Measurements from ENCODE around the gene MAST4. TPM values are rescaled to one million over a fixed set of nuclear protein-coding genes. Genes with fewer than 3 reads are reported as not detected.

MAST4 gene
- total and polyA plus RNA-seq, 2 of the 4 experiments (the other 2 are of a cell fraction) = 4.8 to 6.8 TPM

GRCh38 chr5:67163863-67164595 is 567.8 kb downstream of the MAST4 start (continued):
- no peak for TF ChIP-seq CHD1 (IDR thresholded peaks at IDR 0.05; ENCODE audit: low read depth, low read length)

- Histone ChIP-seq H3K9me1 (ENCODE audit: insufficient read depth, low read length) (no peaks in the 10 kb centered on the region), H3K4me3 (ENCODE audit: insufficient read depth, low read depth, low read length) (no peak overlapping the region), H3K36me3 (ENCODE audit: control insufficient read depth, insufficient read depth, low read length) (peaks cover 21% of the 10 kb centered on the region), H2BK5ac (ENCODE audit: low read depth, low read length, poor library complexity, severe bottlenecking) (no peak overlapping the region), H3K23ac (ENCODE audit: low read depth, low read length) (no peak overlapping the region), H3K14ac (replicated peaks; ENCODE audit: low read depth, low read length) (no peak overlapping the region), H2AFZ (replicated peaks; ENCODE audit: low read length, poor library complexity) (no peak overlapping the region), H3K27me3 (ENCODE audit: control insufficient read depth, insufficient read depth, low read length) (no peaks in the 10 kb centered on the region), H2BK120ac (ENCODE audit: low read depth, low read length) (no peak overlapping the region), H3K4ac (ENCODE audit: low read depth, low read length) (no peak overlapping the region), H3K18ac (ENCODE audit: low read depth, low read length) (no peak overlapping the region), H4K8ac (ENCODE audit: low read depth in 2 of 2, low read length in 2 of 2) (no peak overlapping the region), H3K56ac (ENCODE audit: extremely low read depth, insufficient read depth, low read length) (no peak overlapping the region), H3K4me2 (ENCODE audit: low read depth, low read length) (no peak overlapping the region), H3K9me3 (ENCODE audit: control insufficient read depth, insufficient read depth, low read length) (no peaks in the 10 kb centered on the region), H2BK20ac (ENCODE audit: low read depth, low read length) (no peak overlapping the region), H4K20me1 (ENCODE audit: insufficient read depth, low read length) (no peaks in the 10 kb centered on the region), H3K27ac (ENCODE audit: insufficient read depth, low read length) (no peak overlapping the region), H3K79me1 (ENCODE audit: low read depth in 1 of 2, low read length in 2 of 2) (no peaks in the 10 kb centered on the region), H2AK9ac (replicated peaks; ENCODE audit: low read depth, low read length, poor library complexity) (no peak overlapping the region), H2BK15ac (ENCODE audit: low read depth, low read length) (no peak overlapping the region), H4K5ac (ENCODE audit: low read depth, low read length) (no peak overlapping the region), H3K9ac (ENCODE audit: low read depth, low read length) (no peak overlapping the region), H4K91ac (ENCODE audit: insufficient read depth, low read depth, low read length) (no peak overlapping the region), H3K4me1 (ENCODE audit: control insufficient read depth, insufficient read depth, low read length) (peaks cover 2% of the 10 kb centered on the region; the same call in 1 of the 2 replicates), H2AK5ac (ENCODE audit: low read depth, low read length) (no peak overlapping the region)
- DNase-seq (no peak), ATAC-seq (ENCODE audit: low read depth) (no peak)
- whole genome bisulfite sequencing, 2 experiments (ENCODE audit: extremely low coverage in 2 of 2, insufficient read length in 1 of 2) = 94% methylated on average over 3 of the region's 17 CpGs; no CpG with 5 or more reads in 1 of the 2 experiments
- intact Hi-C loops (cut with micrococcal nuclease) = loop anchor here (10.0 kb wide), 1 partner anchor 1880 kb away; no protein-coding TSS in a partner anchor
- POLR2A ChIA-PET (ENCODE audit: unreplicated experiment) = interaction anchor here (0.5 kb wide), 1 partner anchor 17 kb away, joined by 4 read pairs; no protein-coding TSS in a partner anchor
- dilution Hi-C loops (cut with HindIII; ENCODE audit: low sequenced_read_pairs, unreplicated experiment) = no loop called here
- BruUV-seq (replicated peaks) = no TSS peak
- in situ Hi-C loops (cut with MboI; ENCODE audit: low sequenced_read_pairs) = loop anchor here (5.0 kb wide), 1 partner anchor 47 kb away; no protein-coding TSS in a partner anchor
- CTCF ChIA-PET = interaction anchor here (1.7 kb wide), 1 partner anchor 44 kb away, joined by 4 read pairs; no protein-coding TSS in a partner anchor
- TF ChIP-seq BHLHE40 (IDR thresholded peaks at IDR 0.05; ENCODE audit: low read depth, low read length) (no peak), USF2 (IDR thresholded peaks at IDR 0.05; ENCODE audit: low read depth, low read length) (no peak), MAFK (IDR thresholded peaks at IDR 0.05; ENCODE audit: low read depth, low read length) (no peak), CHD1 (IDR thresholded peaks at IDR 0.05; ENCODE audit: low read depth, low read length) (no peak), NFE2L2 (IDR thresholded peaks at IDR 0.05; ENCODE audit: low read depth, low read length) (no peak), RFX5 (IDR thresholded peaks at IDR 0.05; ENCODE audit: low read depth, low read length) (no peak), RCOR1 (IDR thresholded peaks at IDR 0.05; ENCODE audit: insufficient replicate concordance, low read length) (no peak), RAD21 (IDR thresholded peaks at IDR 0.05; ENCODE audit: low read length) (no peak), MAZ (IDR thresholded peaks at IDR 0.05; ENCODE audit: borderline replicate concordance, low read depth, low read length) (no peak), SMC3 (IDR thresholded peaks at IDR 0.05; ENCODE audit: low read depth, low read length) (no peak), FOS (IDR thresholded peaks at IDR 0.05; ENCODE audit: low read depth, low read length) (no peak), MXI1 (IDR thresholded peaks at IDR 0.05; ENCODE audit: borderline replicate concordance, low read depth, low read length) (no peak), CTCF (conservative IDR thresholded peaks at IDR 0.05; ENCODE audit: low read depth, low read length) (no peak)
Measured at GRCh38 chr5:67164856-67165525, 568.8 kb downstream of the MAST4 start.

Data from IMR-90 (cell line).